ENCODE measurements around the gene PROZ.

DNA sequence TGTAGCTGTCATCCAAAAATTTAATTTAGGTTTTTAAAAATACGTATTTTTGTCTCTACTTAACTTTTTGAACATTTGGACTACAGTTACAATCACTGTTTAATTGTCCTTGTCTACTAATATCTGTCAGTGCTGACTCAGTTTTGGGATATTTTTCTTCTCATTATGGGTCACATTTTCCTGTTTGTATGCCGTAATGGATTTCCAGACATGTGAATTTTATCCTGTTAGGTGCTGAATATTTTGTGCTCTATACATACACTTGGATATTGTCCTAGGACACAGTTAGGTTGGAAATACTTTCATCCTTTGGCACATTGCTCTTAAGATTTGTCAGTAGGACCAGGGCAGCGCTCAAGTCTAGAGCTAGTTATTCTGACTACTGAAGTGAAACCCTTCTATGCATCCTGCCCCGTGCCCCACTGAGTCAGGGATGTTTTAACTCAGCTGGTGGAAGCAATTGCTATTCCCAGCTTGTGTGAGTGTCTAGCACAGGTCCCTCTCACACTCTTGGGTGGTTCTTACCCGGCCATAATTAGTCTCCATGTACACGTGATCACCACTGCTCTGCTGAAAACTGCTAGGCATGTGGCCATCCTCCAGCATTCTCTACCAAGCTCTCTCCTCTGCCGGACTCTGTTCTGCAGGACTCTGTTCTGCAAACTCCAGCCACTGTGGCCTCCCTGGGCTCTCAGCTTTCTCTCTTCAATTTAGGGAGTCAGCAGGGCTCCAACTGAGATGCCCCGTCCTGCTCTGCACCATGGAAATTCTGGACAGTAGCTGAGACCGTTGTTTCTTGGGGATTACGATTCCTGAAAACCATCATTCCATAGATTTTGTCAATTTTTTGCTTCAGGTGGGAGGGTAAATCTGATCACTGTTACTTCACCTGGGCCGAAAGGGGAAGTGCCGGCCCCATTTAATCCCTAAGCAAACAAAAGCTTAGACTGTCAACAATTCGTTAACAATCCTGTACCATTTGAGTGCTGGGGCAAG lies 11.1 kb downstream of the PROZ start:
- TF ChIP-seq CTCF (IDR thresholded peaks at IDR 0.05): no peak
- no peak for TF ChIP-seq POLR2A (IDR thresholded peaks at IDR 0.05)
